Mucosa of descending colon (tissue), 3 donors: ENCODE data around the gene TNRC6C. TPM values are rescaled to one million over a fixed set of nuclear protein-coding genes. Genes with fewer than 3 reads are reported as not detected.

Experiments
- ATAC-seq: fragments of 200-7000 bp; cut with Tn5 transposase; one replicate; pipeline ENCODE4 v1.9.1; 2020; ENCODE audit warnings: mild to moderate bottlenecking, moderate library complexity
- DNase-seq, 3 donors: peaks; one replicate each; pipeline ENCODE4 v3.0.0-alpha.2; 2020
- H3K36me3 ChIP-seq: fragments of 200-600 bp; one replicate; pipeline ENCODE4 v1.8.0; 2021; ENCODE audit warnings: low read depth, mild to moderate bottlenecking
- H3K4me1 ChIP-seq: fragments of 200-600 bp; one replicate; pipeline ENCODE4 v1.8.0; 2021; ENCODE audit warnings: low read depth, mild to moderate bottlenecking
- H3K4me3 ChIP-seq: fragments of 200-600 bp; one replicate; pipeline ENCODE4 v1.8.0; 2021; ENCODE audit warnings: mild to moderate bottlenecking
- H3K9me3 ChIP-seq: fragments of 200-600 bp; one replicate; pipeline ENCODE4 v1.8.0; 2021; ENCODE audit warnings: mild to moderate bottlenecking
- intact Hi-C, 2 donors: fragments of 100-400 bp; cut with DNase I in 1 of 2; cut with micrococcal nuclease in 1 of 2; formaldehyde crosslinking; loops; one replicate each; pipeline versions ENCODE4 v1.11.0 to v1.11.1; 2022; cut with DNase I, micrococcal nuclease
- total RNA-seq, 3 donors: library from RNA; stranded (reverse); fragmentation: NEBNext Ultra II Directional in 2 of 3; extraction: Animal tissue kit (Norgen Biotek cat#: 25700) in 2 of 3; gene quantifications; one replicate each; pipeline versions ENCODE4 v1.2.1 to v1.2.4, GENCODE V29; 2021 to 2023
- TF ChIP-seq, protein P1 (sequence below): fragments of 200-600 bp; IDR thresholded peaks from one replicate; pipeline ENCODE4 v1.8.0; 2022; ENCODE audit warnings: antibody characterized with exemption, mild to moderate bottlenecking
- donor health status: DM: no; HTN: no; CAD: no; lungs with moderate emphysema.
- donor health status: DM: no; HTN: no; CAD: no.
- donor health status: DM: no; HTN: yes; CAD: no.

The TNRC6C gene
- total RNA-seq, 3 donors from 2014 or later = 13.7 to 32.6 (median 20.7) TPM

DNA sequence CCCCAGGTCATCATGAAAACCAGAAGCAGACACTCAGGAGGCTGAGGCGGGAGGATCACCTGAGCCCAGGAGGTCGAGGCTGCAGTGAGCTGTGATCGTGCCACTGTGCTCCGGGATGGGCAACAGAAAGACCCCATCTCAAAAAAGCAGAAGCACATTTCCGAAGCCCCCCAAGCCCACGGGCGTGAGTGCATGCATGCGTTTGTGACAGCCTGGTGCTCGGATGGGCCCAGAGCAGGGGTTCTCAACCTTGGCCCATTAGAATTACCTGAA is 150.9 kb downstream of the TNRC6C start:
- Histone ChIP-seq H3K4me3 (no peak overlapping the region), H3K4me1 (peaks cover 6% of the 10 kb centered on the region), H3K9me3 (no peaks in the 10 kb centered on the region), H3K36me3 (no peaks in the 10 kb centered on the region)
- ATAC-seq = no peak
- DNase-seq = no peak
- intact Hi-C loops = no loop called here
- TF ChIP-seq, protein P1, sequence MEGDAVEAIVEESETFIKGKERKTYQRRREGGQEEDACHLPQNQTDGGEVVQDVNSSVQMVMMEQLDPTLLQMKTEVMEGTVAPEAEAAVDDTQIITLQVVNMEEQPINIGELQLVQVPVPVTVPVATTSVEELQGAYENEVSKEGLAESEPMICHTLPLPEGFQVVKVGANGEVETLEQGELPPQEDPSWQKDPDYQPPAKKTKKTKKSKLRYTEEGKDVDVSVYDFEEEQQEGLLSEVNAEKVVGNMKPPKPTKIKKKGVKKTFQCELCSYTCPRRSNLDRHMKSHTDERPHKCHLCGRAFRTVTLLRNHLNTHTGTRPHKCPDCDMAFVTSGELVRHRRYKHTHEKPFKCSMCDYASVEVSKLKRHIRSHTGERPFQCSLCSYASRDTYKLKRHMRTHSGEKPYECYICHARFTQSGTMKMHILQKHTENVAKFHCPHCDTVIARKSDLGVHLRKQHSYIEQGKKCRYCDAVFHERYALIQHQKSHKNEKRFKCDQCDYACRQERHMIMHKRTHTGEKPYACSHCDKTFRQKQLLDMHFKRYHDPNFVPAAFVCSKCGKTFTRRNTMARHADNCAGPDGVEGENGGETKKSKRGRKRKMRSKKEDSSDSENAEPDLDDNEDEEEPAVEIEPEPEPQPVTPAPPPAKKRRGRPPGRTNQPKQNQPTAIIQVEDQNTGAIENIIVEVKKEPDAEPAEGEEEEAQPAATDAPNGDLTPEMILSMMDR = no peak

DNA sequence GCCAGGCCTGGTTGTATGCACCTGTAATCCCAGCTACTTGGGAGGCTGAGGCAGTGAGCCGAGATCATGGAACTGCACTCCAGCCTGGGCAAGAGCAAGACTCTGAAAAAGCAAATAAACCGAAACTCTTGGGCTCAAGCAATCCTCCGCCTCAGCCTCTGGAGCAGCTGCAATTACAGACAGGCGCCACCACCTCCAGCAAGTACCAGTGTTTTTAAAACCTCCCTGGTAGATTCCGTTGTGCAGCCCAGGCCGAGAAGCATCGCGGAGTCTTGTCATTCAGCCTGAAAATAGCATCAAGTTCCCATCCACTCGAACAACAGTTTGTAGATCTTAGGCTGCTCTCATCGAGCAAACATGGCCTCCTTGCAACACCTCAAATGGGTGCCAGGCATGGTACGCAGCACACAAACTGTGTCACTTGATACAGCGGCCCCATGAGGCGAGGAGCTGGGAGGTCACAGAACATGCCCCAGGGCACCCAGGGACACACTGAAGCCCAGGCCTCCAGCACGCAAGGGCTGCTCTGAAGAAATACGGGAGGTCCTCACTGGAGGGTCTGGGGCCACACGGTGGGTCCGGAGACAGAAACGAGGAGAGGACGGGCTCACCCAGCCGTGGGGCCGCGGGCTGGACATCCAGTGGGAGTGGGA is 152.0 kb downstream of the TNRC6C start:
- ATAC-seq = no peak
- Histone ChIP-seq H3K4me1 (peaks cover 6% of the 10 kb centered on the region), H3K36me3 (no peaks in the 10 kb centered on the region), H3K4me3 (no peak overlapping the region), H3K9me3 (no peaks in the 10 kb centered on the region)
- intact Hi-C loops = loop anchor here in 1 of 2 donors (5.0 kb wide), 1 partner anchor 77 kb away; the partner anchor contains the start of genes AFMID and TK1
- TF ChIP-seq, protein P1 = no peak
- DNase-seq = peak in 1 of 3 donors; percentile 42

DNA sequence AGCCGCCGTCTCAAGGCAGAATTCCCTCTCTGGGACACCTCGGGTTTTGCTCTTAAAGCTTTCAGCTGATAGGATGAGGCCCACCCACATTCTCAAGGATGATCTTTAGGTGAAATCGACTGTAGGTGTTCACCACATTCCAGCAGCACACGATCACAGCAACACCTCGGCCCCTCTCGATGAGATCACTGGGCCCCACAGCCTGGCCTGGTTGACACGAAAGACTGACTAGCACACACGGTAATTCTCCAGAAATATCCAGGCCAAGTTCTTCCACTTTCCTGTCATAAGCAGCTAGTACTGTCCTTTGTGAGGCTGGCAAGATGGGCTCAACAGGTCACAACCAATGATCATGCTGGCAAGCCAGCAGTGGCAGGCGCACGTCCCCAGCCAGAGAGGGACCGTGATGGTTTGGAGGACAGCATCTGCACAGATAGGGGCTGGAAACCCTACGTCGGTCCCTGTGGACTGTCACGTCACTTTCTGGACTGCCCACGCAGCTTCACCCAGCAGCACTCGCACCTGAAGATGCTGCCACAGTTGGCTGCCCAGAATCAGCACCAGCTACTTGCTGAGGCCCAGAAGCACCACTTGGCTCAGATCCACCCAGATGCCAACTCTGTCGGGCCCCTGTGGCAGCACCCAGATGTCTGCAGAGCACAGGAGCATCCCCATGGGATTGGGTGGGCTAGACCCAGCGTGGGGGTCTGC is 152.7 kb downstream of the TNRC6C start:
- Histone ChIP-seq H3K36me3 (no peaks in the 10 kb centered on the region), H3K9me3 (no peaks in the 10 kb centered on the region), H3K4me1 (peaks cover 6% of the 10 kb centered on the region), H3K4me3 (no peak overlapping the region)
- ATAC-seq (no peak), DNase-seq (peak in 1 of 3 donors; percentile 46)
- TF ChIP-seq, protein P1 = no peak
- intact Hi-C loops = loop anchor here in 1 of 2 donors (5.0 kb wide), 1 partner anchor 76 kb away; the partner anchor contains the start of genes AFMID and TK1

DNA sequence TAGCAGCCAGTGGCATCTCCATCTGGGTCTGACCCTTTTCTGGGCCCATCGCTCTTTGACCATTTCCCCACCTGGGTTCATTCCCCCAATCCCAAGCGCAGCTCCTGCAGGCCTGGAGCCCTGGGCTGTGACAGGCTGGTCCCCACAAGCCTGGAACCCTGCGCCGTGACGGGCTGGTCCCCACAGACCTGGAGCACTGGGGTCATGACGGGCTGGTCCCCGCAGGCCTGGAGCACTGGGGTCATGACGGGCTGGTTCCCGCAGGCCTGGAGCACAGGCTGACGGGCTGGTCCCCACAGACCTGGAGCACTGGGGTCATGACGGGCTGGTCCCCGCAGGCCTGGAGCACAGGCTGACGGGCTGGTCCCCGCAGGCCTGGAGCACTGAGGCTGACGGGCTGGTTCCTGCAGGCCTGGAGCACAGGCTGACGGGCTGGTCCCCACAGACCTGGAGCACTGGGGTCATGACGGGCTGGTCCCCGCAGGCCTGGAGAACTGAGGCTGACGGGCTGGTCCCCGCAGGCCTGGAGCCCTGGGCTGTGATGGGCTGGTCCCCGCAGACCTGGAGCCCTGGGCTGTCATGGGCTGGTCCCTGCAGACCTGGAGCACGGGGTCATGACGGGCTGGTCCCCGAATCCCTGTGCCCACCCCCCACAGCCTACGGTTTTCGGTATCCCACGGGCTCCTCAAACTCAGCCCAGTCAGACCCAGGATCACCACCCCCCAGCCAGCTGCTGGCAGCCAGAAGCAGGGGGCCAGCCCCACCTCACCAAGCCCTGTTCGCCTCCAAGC is 153.4 kb downstream of the TNRC6C start:
- H3K4me1 ChIP-seq = peaks cover 6% of the 10 kb centered on the region
- no peaks in the 10 kb centered on the region for H3K9me3 ChIP-seq
- no peak overlapping the region for H3K4me3 ChIP-seq
- intact Hi-C loops = loop anchor here in 1 of 2 donors (5.0 kb wide), 1 partner anchor 75 kb away; the partner anchor contains the start of genes AFMID and TK1
- TF ChIP-seq, protein P1 = no peak
- DNase-seq (peak in 1 of 3 donors; percentile 56), ATAC-seq (peak; percentile 8)
- H3K36me3 ChIP-seq = no peaks in the 10 kb centered on the region
